GM18873 (cell line): Measurements from ENCODE around the gene PKD1L1.

Source experiments
- ATAC-seq: cut with Tn5 transposase; IDR thresholded peaks from one replicate; pipeline ENCODE4 v1.9.1; 2021; ENCODE audit warnings: mild to moderate bottlenecking, moderate library complexity, moderate number of reproducible peaks; ENCODE audit not compliant: unreplicated experiment, low FRiP score

PKD1L1 gene

DNA sequence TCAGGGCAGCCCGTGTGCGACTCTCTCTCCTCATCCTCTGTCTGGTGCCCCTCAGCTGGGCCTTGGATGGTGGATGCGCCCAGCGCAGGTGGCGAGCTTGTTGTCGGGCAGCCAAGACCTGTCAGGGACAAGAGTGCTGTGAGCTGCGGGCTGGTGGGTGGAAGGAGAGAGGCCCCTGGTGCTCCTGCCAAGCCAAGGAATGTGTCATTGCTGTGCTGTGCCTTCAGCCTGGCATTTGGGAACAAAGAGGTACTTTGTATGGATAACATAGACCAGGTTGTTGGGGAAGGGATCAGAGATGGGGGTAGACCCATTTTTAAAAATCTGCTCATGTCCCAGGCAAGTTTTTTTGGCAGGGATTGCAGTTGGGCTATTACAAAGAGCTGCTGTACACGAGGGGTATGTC is 120.9 kb downstream of the PKD1L1 start:
- ATAC-seq = no peak

GRCh38 chr7:47826754-47827153 is 121.5 kb downstream of the PKD1L1 start:
- ATAC-seq = no peak

- ATAC-seq = no peak
These were observed 128.7 kb downstream of the PKD1L1 start for GRCh38 chr7:47819607-47819920.

- no peak for ATAC-seq
These were observed 129.3 kb downstream of the PKD1L1 start for GRCh38 chr7:47818796-47819606.

DNA sequence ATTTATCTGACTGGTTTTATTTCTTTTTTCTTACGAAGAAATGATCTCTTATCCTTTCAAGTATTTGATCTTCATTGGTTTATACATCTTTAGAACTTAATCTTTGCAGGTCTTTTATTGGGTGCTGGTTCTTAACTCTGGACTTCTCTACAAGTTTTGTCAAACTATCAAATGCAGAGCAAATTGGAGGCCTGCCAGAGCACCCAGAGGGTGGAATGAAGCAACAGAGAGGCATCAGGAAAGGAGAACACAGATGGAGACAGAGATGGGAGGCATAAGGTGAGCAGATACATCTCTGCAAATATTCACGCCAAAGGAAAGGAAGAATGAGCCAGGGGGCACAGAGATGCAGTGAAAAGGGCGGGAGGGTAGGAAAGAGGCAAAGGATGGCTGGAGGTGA is 130.3 kb downstream of the PKD1L1 start:
- ATAC-seq = no peak

- ATAC-seq = no peak
These were observed 131.6 kb downstream of the PKD1L1 start for GRCh38 chr7:47816647-47817046.

GRCh38 chr7:47815867-47816266 is 132.4 kb downstream of the PKD1L1 start:
- no peak for ATAC-seq

GRCh38 chr7:47814905-47815613 is 133.2 kb downstream of the PKD1L1 start:
- ATAC-seq = no peak

DNA sequence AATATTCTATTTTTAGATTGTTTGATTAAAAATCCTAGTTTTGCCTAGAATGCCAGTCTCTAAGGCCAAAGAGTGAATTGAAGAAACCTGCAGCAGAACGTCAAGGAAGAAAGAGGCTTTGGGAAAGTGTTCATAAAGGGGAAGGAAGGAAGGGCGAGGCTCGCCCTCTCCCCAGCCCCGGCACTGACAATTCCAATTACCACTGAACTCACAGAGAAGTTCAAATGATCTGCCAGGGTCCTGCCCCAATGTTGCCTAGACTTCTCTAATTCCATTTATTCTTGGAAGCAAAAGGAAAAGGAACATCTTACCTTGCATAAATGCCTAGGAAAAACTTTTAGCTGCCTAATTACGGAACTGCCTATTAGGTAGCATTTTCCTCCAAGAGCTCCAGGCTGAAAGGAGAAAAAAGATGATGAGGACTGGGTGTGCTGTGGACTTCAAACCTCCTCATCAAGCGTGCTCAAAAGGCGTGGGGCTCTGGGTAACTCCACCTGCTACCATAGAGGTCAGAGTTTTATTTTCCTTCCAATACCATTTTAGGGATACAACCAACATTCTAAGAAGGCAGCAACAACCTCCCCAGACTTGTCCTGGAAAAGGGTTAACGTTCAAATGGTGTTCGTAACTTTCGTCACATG is 134.5 kb downstream of the PKD1L1 start:
- ATAC-seq = no peak

GRCh38 chr7:47812429-47813136 is 135.7 kb downstream of the PKD1L1 start:
- ATAC-seq = no peak

GRCh38 chr7:47811632-47812380 is 136.5 kb downstream of the PKD1L1 start:
- no peak for ATAC-seq

DNA sequence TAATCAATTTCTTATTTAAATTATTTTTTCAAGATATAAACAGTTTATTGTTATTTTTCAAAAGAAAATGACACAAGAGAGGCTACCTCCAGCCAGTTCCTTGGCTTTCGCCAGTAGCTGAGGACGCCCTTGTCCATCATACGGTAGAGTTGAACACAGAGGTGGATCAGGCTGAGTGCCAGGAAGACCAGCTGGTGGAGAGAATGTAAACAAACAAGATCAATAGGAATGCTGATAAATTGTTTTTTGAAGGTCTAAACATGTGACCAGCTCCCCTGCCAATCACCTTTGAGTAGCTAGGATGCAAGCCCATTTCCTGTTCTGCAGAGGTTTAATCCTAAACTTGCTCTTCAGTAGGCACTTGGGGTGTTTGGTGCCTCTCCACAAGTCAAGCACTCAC is 138.9 kb downstream of the PKD1L1 start:
- no peak for ATAC-seq

GRCh38 chr7:47808321-47808720 is 139.9 kb downstream of the PKD1L1 start:
- no peak for ATAC-seq

GRCh38 chr7:47807756-47808155 is 140.5 kb downstream of the PKD1L1 start:
- ATAC-seq = no peak

DNA sequence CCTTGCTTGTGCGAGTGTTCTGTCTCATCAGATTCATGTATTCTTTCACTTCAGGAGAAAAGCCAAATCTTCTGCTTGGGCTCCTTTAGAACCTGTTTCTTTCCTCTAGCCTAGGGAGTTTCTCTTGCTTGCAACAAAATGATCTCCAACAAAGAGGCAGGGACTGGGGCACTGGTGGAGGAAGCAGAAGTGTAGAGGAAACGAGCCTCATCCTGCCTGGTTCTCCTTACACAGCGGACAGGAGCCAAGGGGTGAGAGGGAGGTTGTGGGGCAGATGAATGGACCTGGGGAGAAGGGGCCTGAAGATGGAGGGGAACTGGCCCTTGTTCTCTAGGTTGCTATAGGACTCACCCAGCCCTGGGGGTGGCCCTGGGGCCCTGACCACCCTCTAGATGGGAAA is 141.1 kb downstream of the PKD1L1 start:
- ATAC-seq = no peak

GRCh38 chr7:47806701-47807103 is 141.6 kb downstream of the PKD1L1 start:
- no peak for ATAC-seq

GRCh38 chr7:47804767-47805545 is 143.3 kb downstream of the PKD1L1 start:
- ATAC-seq = no peak

DNA sequence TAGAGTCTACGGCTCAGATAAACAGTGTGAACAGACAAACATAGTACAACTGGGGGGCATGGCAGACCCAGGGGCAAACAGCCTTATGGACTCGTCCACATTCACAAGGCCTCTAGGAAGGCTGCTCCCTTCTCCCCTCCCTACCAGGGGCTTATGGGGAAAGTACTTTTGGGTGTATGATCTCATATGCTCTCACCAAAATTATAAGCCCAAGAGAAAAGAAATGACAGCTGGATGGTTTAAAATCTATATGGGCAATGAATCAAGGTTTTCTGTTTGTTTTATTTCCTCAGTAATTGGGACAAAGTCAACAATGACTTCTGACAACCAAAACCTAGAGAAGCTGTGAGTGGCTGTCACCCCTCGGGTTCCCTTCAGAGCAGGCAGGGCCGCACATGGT is 144.4 kb downstream of the PKD1L1 start:
- ATAC-seq = no peak

GRCh38 chr7:47803025-47803424 is 145.2 kb downstream of the PKD1L1 start:
- no peak for ATAC-seq

GRCh38 chr7:47801423-47801822 is 146.8 kb downstream of the PKD1L1 start:
- ATAC-seq = no peak
